Measurements from ENCODE around the gene IDE. TPM values are rescaled to one million over a fixed set of nuclear protein-coding genes. Genes with fewer than 3 reads are reported as not detected.
"Not testable (repeated sequence)": the region's sequence is repeated elsewhere in the genome, so short reads cannot be mapped to it uniquely, and the experiment has no call there.

The IDE gene
- total RNA-seq, 1 donor from 2014 or later: 23.6 TPM

DNA sequence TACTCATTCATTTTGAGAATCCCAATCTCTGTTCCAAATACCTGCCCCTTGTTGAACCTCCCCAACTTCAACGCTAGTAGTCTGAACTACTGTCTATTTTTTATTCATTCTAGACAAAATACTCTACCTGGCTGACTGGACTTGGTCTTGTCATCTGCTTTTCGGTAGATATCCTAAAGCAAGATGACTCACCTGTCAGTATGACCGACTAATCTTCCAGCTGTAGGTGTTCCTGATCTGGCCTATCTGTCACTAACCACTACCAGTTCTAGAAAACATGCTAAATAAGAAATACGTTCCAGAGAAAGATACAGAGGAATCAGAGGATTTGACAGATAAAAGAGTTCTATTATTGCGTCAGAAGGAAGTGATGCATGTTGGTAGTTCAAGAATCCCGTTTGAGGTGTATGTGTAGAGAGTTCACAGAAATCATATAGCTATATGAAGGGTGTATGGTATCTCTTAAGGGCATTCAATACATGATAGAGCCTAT lies 81.1 kb downstream of the IDE start:
- no peak for DNase-seq (ENCODE audit: low read depth in 2 of 2)

DNA sequence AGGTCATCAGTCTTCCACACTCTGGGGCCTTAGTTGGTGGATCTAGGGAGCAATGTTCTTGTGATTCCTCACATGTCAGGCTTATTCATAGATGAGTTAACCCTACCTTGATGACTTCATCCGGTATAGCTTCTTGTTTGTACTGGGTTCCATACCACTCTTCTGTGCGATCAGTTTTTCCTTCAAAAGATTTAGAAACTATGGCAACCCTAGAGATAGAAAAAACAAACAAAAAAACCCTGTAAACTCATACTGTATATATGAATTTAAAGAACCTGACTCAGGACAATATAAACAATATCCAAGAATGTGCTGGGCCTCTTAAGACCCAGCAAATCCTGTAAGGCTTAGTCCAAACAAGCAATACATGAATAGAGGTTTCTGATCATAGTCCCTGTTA lies 83.5 kb downstream of the IDE start:
- DNase-seq (ENCODE audit: low read depth in 2 of 2): no peak

DNA sequence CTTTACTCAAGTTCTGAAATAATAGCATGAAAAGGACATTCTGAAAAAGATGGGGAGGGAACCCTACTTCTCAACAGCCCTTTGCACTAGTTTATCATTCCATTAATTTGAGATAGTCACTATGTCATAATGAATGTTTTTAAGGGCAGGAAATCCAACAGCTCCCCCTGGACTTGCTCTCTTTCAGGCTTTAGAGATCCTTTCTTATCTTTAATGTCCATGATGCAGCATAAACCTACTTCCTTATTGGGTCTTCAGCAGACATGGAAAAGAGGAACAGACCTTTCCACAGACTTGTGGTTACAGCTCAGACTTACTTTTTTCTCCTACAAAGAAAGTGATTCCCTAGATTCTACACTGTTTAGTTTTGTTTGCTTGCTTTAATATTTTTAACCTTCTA lies 87.3 kb downstream of the IDE start:
- no peak for DNase-seq (ENCODE audit: low read depth in 2 of 2)

DNA sequence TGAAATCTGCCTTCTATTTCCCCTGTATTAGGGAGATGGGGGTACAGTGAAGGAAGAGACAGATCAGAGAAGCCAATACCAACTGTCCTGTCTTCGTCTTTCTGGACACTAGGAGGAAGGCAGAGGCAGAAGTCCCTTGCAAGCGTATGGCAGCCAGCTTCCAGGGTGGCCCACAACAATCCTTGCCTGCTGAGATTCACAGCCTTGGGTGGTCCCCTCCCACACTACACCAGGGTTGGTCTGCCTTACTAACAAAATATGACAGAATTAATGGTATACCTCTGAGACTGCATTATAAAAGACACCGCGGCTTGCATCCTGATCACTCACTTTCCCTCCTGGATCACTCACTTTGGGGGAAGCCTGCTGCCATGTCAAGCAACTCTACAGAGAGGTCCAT lies 90.4 kb downstream of the IDE start:
- DNase-seq (ENCODE audit: low read depth in 2 of 2): no peak

DNA sequence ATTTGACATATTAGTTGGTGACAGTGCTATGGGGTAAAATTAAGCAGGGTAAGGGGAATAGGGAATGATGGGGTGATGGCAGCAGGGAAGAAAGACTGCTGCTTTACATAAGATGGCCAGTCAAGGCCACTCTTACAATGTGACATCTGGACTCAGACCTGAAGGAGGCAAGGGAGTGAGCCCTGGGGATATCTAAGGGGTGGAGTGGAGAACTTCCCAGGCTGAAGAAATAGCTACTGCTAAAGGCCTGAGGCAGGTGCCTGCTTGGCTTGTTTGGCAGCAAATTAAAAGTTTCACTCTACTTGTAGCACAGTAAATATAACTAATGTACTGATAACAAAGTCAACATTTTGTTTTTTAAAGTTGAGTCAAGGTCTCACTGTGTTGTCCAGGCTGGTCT lies 93.5 kb downstream of the IDE start:
- no peak for DNase-seq (ENCODE audit: low read depth in 2 of 2)

DNA sequence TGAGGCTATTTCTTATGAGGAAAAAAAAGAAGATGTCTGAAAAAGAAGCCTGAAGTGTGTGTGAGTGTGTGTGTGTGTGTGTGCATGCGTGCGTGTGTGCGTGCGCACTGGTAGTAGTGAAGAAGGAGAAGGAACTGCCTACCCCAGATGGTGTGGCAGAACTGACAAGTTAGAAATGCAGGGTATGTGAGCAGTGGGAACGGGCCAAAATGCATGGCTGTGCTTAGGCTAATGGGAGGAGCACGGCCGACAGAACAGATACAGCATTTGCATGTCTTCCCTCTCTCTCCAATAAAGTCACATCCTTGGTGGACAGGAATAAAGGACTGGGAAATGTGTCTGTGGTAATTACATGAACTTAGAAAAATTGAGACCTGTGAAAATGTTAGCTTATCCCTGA lies 94.3 kb downstream of the IDE start:
- no peak for DNase-seq (ENCODE audit: low read depth in 2 of 2)

DNA sequence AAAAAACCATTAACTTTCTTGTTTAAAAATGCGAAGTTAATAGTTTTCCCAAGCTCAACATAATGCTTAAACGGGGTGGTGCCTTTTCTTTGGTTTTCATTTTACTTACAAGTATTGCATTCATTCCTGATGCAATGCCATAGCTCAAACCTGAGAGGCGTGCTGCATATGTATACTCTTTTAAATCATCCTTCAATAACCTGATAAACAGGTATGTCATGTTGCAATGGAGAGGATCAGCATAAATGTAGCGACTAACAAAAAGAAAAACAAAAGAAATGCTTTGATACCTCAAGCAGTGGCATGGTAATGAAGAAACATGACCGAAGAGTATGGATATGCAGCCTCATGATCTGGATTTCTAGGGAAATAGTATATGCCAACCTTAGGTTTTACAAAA lies 95.4 kb downstream of the IDE start:
- DNase-seq (ENCODE audit: low read depth in 2 of 2): no peak

DNA sequence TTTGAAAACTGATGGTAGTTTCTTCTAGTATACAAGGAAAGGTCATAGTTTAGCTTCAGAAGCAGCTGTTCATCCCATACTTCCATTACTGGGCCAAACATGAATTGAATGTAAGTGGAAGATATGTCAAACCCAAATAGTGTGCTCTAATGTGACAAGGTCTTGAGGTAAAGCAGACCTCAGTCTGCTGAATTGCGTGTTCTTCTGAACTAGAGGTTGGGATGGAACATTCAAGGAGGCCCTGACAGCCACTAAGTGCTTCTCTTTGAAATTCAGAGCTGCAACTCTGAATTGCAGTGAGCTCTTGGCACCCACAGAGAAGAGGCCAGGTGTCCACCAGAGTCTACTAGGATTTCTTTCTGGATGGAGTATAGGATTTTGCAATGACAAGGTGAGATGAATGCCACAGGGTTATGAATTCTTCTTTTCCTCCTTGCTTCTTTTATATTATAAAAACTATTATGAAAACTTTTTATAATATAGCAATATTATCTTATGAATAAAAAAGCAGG lies 98.5 kb downstream of the IDE start:
- DNase-seq (ENCODE audit: low read depth in 2 of 2): no peak

DNA sequence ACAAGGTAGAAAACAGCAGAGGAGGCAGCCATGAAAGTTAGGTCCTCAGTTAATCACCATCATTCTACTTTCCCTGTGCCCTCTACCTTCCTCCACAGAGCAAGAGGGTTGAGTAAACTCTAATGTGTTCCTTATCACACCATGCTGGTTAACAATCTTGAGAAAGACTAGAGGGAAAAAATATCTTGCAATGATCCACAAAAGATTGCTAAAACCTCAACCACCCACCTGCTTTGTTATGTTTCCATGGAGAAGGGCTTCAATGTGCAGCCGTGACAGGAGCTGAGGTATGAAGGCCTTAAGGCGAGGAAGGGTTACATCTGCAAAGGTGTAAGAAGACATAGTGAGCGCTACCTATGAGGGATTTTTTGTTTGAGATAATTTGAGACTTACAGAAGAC lies 103.9 kb downstream of the IDE start:
- no peak for DNase-seq (ENCODE audit: low read depth in 2 of 2)

DNA sequence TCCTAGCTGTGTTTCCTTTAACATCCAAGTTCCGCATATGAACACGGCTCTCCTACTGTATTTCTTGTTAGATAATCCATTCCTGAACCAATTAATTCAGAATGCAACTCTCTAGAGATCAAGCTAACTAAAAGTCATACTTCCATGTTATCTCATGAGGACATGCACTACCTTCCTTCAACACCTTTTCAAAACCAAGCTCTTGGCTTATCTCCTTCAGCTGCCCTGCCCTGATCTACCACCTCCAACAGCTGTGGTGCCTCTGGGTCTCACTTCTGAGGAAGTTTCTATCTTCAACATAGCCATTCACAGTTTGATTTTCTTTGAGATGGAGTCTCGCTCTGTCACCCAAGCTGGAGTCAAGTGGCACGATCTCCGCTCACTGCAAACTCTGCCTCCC lies 109.5 kb downstream of the IDE start:
- DNase-seq (ENCODE audit: low read depth in 2 of 2): no peak

DNA sequence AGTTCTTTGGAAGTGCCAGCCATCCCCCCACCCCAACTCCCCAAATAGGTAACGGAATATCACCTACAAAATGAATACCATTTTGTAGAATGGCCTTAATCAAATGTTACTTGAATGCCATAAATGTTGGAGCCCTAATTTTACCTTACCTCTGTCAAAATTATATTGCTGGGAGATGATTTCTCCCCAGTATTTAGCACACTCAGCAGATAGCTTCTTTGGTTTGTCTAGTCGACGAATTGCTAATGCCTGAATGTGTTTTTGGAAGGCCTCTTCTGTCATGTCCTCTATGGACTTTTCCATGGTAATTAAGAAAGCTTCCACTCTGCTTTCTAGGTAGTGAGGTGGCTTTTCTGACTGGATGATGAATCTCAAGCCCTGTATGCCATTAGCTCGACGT lies 110.3 kb downstream of the IDE start:
- no peak for DNase-seq (ENCODE audit: low read depth in 2 of 2)

DNA sequence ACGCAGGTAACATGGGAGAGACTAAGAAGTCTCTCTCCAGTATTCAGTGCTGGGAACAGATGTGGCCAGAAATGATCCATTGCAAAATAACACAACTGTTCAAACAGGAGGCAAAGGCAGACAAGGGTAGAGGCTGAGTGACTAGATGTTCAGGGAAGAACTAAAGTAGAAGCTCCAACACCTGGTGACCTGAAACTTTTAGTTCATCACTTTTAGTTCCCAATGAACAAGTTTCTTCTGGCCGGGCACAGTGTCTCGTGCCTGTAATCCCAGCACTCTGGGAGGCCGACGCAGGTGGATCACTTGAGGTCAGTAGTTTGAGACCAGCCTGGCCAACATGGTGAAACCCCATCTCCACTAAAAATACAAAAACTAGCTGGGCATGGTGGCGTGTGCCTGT lies 118.9 kb downstream of the IDE start:
- not testable (repeated sequence) for DNase-seq (ENCODE audit: low read depth in 2 of 2)

DNA sequence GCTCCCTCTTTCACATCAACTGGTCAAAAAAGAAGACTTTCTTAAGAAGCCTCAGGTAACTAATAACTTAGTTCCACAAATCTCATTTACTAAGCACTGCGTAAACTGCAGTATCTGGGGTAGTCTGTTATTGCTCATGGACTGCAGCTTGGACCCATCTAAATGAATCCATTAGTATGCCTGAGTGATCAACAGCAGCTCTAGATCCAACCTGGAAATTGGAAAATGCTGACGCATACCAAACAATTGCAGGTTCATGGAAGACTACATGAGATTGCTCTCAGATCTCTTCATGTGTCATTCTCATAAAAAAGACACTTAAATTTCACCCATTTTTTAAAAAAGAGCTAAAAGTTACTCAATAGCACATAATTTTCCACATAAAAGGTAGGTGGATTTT lies 121.6 kb downstream of the IDE start:
- no peak for DNase-seq (ENCODE audit: low read depth in 2 of 2)

DNA sequence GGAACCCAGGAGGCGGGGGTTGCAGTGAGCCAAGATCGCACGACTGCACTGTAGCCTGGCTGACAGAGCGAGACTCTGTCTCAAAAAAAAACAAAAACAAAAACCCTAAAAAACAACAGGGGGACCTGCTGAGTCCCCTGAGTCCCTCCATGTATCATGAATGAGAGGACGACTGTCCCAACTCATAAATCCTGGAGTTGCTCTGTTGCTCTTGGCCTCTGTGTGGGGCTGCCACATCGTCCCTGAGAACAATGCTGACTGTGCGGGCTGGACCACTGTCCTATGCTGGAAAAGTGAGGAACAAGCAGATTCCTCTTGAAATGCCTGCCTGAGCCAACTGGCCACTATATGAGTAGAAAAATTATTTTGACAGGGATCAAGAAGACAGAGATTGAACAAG lies 122.5 kb downstream of the IDE start:
- peak in 1 of 2 donors; percentile 3 for DNase-seq (ENCODE audit: low read depth in 2 of 2)

DNA sequence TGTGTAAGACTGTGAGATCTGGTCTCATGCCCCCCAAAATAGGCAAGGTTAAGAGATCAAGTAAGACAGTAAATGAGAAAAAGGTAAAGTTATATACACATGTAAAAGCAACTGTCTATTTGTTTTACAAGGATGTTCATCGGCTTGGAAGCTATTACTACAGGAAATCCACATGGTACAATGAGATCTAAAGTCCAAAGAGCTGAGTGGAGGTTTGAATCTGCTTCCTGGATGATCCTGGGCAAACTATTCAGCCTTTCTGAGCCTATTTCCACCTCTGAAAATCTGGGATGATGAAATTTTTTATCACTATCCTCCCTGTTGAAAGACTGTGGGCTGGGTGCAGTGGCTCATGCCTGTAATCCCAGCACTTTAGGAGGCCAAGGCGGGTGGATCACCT lies 123.0 kb downstream of the IDE start:
- DNase-seq (ENCODE audit: low read depth in 2 of 2): no peak

DNA sequence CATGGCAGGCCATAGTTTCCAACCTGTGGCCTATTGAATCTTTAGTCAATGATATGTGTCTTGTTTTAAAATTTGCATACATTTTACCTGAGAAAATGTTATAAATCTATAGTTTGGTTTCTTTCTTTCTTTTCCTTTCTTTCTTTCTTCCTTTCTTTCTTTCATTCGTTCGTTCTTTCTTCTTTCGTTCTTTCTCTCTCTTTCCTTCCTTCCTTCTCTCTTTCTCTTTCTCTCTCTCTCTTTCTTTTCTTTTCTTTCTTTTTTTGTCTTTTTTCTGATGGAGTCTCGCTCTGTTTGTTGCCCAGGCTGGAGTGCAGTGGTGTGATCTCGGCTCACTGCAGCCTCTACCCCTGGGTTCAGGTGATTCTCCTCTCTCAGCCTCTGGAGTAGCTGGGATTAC lies 133.3 kb downstream of the IDE start:
- no peak for DNase-seq (ENCODE audit: low read depth in 2 of 2)

DNA sequence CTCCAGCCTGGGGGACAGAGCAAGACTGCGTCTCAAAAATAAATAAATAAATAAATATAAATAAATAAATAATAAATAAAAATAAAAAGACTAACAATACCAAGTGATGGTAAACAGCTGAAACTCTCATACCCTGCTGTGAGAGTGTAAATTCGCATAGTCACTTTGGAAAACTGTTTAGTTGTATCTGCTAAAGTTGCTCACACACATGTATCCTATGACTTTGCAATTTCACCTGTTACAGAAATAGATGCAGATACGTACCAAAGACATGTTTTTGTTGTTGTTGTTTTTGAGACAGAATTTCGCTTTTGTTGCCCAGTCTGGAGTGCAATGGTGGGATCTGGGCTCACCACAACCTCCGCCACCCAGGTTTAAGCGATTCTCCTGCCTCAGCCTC lies 135.7 kb downstream of the IDE start:
- DNase-seq (ENCODE audit: low read depth in 2 of 2): no peak

DNA sequence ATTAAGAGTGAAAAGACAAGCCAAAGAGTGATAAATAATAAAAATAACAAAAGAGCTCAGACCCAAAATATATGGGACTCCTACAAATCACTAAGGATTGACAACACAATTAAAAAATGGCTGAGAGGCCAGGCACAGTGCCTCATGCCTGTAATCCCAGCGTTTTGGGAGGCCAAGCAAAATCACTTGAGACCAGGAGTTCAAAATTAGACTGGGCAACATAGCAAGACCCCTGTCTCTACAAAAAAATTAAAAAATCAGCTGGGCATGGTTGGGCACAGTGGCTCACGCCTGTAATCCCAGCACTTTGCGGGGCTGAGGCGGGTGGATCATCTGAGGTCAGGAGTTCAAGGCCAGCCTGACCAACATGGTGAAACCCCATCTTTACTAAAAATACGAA lies 137.3 kb downstream of the IDE start:
- DNase-seq (ENCODE audit: low read depth in 2 of 2): no peak

DNA sequence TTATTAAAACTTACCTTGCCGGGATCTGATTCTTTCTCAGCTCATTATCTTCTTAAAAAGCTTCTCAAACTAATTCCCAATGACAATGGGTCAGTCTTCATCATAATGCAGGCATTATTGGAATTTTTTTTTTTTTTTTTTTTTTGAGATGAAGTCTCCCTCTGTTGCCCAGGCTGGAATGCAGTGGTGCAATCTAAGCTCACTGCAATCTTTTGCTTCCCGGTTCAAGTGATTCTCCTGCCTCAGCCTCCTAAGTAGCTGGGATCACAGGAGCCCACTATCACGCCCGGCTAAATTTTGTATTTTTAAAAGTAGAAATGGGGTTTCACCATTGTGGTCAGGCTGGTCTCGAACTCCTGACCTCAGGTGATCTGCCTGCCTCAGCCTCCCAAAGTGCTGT lies 137.8 kb downstream of the IDE start:
- DNase-seq (ENCODE audit: low read depth in 2 of 2): not testable (repeated sequence)

DNA sequence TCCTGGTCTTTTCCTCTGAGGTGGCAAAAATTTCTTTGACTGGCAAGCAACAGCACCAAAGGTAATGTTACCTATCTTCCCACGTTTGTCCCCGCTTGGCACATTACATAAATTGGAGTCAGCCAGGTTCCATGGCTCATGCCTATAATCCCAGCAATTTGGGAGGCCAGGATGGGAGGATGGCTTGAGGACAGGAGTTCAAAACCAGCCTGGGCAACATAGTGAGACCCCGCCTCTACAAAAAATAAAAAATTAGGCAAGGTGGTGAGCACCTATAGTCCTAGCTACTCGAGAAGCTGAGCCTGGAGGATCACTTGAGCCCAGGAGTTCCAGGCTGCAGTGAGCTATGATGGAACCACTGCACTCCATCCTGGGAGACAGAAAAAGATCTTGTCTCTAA lies 139.5 kb downstream of the IDE start:
- DNase-seq (ENCODE audit: low read depth in 2 of 2): no peak

DNA sequence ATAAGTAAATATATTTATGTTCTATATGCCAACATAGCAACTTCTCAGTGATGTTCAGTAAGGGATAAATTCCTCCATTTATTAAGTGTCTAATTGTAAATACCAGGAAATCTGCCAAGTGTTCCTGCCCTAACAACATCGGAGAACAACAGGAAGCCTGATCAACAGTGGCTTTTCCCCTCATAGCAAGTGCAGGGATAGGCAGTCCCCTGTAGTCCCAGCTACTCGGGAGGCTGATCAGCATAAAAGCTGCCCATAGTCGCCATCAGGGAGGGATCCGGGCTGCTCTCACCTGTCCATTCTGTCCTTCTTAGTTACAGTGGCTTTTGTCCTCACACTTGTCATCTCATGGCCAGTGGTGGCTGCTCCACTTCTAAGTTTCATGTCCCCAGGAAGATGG lies 141.3 kb downstream of the IDE start:
- DNase-seq (ENCODE audit: low read depth in 2 of 2): peak; percentile 18 to 66

DNA sequence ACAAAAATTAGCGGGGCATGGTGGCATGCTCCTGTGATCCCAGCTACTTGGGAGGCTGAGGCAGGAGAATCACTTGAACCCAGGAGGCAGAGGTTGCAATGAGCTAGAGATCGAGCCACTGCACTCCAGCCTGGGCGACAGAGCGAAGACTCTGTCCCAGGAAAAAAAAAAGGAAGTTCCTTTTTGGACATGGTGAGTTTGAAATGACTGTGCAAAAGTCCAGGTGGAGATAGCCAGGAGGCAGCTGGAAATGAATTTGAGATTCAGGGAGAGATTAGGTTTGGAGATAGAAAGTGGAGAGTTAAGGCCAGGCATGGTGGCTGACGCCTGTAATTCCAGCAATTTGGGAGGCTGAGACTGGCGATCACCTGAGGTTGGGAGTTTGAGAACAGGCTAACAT lies 143.8 kb downstream of the IDE start:
- DNase-seq (ENCODE audit: low read depth in 2 of 2): no peak

DNA sequence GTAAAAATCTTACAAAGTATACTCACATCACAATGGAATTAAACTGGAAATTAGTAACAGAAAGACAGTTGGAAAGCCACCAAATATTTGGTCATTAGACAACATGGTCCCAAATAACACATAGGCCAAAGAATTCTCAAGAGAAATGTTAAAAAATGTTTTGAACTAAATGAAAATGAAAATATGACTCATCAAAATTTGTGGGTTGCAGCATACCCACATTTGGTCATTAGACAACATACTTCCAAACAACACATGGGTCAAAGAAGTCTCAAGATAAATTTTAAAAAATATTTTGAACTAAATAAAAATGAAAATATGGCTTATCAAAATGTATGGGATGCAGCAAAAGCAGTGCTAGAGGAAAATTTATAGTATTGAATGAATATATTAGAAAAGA lies 152.3 kb downstream of the IDE start:
- DNase-seq (ENCODE audit: low read depth in 2 of 2): no peak

DNA sequence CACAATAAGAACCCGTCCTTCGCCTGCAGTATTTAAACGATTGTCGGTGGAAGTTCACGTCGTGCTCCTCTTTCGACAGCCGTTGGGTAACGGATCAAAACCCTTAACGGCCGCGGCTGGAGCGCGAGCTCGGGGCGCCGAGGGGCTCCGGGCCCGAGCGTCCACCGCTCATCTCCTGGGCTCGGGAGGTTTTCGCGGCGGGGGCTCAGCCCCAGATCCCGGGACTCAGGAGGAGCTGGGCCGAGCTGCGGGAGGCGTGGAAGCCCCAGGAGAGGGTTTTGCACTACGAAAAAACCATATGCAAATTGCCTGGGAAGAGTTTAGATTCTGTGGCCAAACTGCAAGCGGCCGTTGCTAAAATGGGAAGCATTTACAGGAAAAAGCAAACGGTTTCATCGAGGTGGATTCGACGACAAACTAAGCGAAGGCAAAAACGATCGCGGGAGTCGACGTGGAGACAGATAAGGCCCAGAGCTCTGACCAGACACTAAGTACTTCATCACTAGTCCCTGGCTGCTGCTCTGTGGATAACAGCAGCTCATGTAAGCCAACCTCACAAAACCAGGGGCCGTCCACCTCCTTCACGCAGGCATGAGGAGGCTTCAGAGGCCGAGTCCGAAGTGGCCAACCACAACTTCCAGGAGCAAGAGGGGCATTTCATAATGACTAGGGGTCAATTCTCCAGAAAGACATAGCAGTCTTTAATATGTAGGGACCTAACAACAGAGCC lies 153.2 kb downstream of the IDE start:
- DNase-seq (ENCODE audit: low read depth in 2 of 2): peak in 1 of 2 donors; percentile 11
